Measurements from ENCODE around the gene MCMBP.
"Not testable (repeated sequence)": the region's sequence is repeated elsewhere in the genome, so short reads cannot be mapped to it uniquely, and the experiment has no call there.

MCMBP gene

DNA sequence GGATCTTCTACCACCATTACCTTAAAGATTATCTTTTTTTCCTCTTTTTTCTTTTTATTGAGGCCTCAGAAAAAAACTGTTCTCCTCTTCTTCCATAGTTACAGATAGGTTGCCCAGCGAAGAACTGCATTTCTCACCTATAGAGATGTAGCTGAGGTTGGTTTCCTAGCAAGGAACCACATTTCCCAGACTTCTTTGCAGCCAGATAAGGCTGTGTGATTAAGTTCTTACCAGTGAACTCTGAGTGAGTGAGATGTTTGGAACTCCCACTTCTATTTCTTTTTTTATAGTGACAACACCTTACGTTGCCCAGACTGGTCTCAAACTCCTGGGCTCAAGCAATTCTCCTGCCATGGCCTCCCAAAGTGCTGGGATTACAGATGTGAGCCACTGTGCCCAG is 5.9 kb upstream of the MCMBP start:
- H3K36me3 ChIP-seq (ENCODE audit: control insufficient read depth in 1 of 2, insufficient read depth in 2 of 2, low read length in 2 of 2), result no peaks in the 10 kb centered on the region
- no peaks in the 10 kb centered on the region for H3K9me3 ChIP-seq (ENCODE audit: control insufficient read depth in 1 of 2, low read length in 2 of 2)
- H3K27me3 ChIP-seq (ENCODE audit: control insufficient read depth in 1 of 2, insufficient read depth in 2 of 2, low read length in 2 of 2), result no peaks in the 10 kb centered on the region
- peaks cover 4 to 6% of the 10 kb centered on the region in 2 donors for H3K4me1 ChIP-seq (ENCODE audit: control insufficient read depth in 1 of 2, insufficient read depth in 2 of 2, low read length in 2 of 2)
- H3K27ac ChIP-seq (ENCODE audit: low read depth, low read length), result no peak overlapping the region
- H3K4me3 ChIP-seq (ENCODE audit: low read depth in 1 of 2, low read length in 2 of 2), result no peak overlapping the region
- no peak overlapping the region for H3K9ac ChIP-seq (ENCODE audit: low read depth in 1 of 2, low read length in 2 of 2)

DNA sequence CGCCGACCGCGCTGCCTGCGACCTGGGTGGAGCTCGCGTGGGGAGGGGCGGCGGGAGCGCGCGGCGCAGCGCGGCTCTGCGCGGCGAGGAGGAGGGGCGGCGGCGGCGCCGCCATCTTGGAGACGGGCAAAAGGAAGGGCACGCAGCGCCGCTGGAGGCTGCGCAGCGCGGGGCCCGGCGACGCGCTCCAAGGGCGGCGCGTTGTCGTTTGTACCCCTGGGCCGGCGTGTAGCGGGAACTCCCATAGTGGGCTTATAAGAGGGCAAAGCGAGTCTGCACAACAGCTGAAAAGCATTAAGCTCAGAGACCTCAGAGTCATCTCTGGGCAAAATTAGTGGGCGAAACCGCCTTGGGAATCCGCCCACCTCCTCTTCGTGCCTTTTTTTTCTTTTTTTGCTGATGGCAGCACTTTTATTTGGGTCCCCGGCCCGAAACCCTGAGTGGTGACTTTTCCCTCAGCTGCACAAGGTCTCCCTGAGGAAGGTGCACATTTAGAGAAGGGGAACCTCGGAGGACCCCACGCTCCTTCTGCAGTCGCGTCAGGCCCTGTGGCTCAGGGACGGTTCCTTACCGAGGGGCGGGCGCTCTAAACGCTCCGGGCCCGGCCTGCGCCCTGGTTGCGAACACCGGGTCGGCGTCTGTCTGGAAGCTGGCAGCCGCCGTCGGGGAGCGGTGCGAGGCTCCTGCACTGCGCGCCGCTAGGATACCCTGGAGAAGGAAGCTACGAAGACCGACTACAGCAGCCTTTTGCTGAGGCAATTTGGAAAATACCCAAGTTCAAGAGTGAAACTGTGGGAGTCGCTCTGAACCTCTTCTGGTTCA is 428 bp upstream of the MCMBP start:
- peak overlapping the region; percentile 62 to 76 for H3K9ac ChIP-seq (ENCODE audit: low read depth in 1 of 2, low read length in 2 of 2)
- H3K27ac ChIP-seq (ENCODE audit: low read depth, low read length), result peak overlapping the region; percentile 68
- H3K27me3 ChIP-seq (ENCODE audit: control insufficient read depth in 1 of 2, insufficient read depth in 2 of 2, low read length in 2 of 2), result no peaks in the 10 kb centered on the region
- H3K4me1 ChIP-seq (ENCODE audit: control insufficient read depth in 1 of 2, insufficient read depth in 2 of 2, low read length in 2 of 2), result peaks cover 17 to 21% of the 10 kb centered on the region in 2 donors
- H3K9me3 ChIP-seq (ENCODE audit: control insufficient read depth in 1 of 2, low read length in 2 of 2), result no peaks in the 10 kb centered on the region
- H3K36me3 ChIP-seq (ENCODE audit: control insufficient read depth in 1 of 2, insufficient read depth in 2 of 2, low read length in 2 of 2), result no peaks in the 10 kb centered on the region
- H3K4me3 ChIP-seq (ENCODE audit: low read depth in 1 of 2, low read length in 2 of 2), result peak overlapping the region; percentile 78 to 95

DNA sequence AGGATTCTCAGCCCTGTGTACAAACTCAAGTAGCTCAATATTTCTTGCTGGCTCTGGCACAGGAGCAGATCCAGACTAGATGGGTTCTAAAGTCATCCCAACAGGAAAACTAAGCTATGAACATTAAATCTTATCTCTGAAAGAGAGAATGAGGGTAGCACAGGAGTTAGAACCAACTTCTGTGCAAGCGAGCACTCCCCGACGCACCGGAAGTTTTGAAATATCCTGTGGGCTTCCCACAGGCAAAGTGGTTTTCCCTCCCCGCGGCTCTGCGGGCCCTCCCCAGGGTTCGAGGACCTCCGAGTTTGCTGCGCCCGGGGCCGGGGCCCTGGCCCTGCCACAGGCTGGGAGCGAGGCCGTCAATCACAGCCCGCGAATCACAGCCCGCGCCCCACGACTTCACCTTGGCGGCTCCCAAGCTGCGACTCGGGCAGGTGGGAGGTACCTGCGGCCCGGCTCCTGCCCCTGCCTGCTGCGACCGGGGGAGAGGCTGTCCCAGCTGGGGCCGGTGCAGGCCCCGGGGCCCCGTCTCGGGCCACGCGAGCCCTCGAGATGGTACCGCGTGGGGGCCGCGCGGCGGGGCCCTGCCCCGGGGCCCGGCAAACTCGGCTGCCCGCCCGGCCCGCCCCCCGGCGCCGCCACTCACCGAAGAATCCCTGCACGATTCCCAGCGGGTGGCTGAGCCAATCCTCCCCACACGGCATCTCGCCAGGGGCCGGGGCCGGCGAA is 598 bp downstream of the MCMBP start:
- Histone ChIP-seq H3K9me3 (ENCODE audit: control insufficient read depth in 1 of 2, low read length in 2 of 2) (no peaks in the 10 kb centered on the region), H3K4me3 (ENCODE audit: low read depth in 1 of 2, low read length in 2 of 2) (peak overlapping the region; percentile 78 to 95), H3K27ac (ENCODE audit: low read depth, low read length) (peak overlapping the region; percentile 61), H3K36me3 (ENCODE audit: control insufficient read depth in 1 of 2, insufficient read depth in 2 of 2, low read length in 2 of 2) (no peaks in the 10 kb centered on the region), H3K4me1 (ENCODE audit: control insufficient read depth in 1 of 2, insufficient read depth in 2 of 2, low read length in 2 of 2) (peaks cover 17 to 21% of the 10 kb centered on the region in 2 donors), H3K9ac (ENCODE audit: low read depth in 1 of 2, low read length in 2 of 2) (peak overlapping the region; percentile 70 to 81), H3K27me3 (ENCODE audit: control insufficient read depth in 1 of 2, insufficient read depth in 2 of 2, low read length in 2 of 2) (no peaks in the 10 kb centered on the region)

DNA sequence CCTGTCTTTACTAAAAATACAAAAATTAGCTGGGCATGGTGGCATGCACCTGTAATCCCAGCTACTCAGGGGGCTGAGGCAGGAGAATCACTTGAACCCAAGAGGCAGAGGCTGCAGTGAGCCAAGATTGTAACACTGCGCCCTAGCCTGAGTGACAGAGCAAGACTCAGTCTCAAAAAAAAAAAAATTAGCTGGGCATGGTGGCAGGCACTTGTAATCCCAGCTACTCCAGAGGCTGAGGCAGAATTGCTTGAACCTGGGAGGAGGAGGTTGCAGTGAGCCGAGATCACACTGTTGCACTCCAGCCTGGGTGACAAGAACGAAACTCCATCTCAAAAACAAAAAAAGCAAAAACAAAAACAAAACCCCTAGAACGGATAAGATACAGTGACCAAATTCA is 3.2 kb downstream of the MCMBP start:
- peaks cover 17 to 21% of the 10 kb centered on the region in 2 donors for H3K4me1 ChIP-seq (ENCODE audit: control insufficient read depth in 1 of 2, insufficient read depth in 2 of 2, low read length in 2 of 2)
- H3K9me3 ChIP-seq (ENCODE audit: control insufficient read depth in 1 of 2, low read length in 2 of 2), result not testable (repeated sequence)

DNA sequence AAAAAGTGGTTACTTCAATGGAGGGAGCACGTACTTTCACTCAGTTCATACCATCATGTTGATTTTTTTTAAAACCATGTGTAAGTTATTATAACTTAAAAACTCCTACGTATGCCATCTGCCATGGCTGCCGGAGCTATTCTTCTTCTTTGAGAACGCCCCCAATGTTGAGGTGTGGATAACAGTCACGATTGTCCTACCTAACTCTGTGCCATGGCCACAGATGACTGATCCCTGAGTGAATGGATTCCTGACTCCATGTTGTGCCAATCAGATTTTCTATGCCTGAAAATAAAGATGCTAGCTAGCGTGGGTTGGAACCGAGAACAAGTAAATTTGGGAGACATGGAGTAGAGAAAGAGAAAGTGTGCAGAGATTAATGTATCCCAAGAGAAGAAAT is 5.3 kb downstream of the MCMBP start:
- no peaks in the 10 kb centered on the region for H3K27me3 ChIP-seq (ENCODE audit: control insufficient read depth in 1 of 2, insufficient read depth in 2 of 2, low read length in 2 of 2)
- no peak overlapping the region for H3K27ac ChIP-seq (ENCODE audit: low read depth, low read length)
- H3K4me1 ChIP-seq (ENCODE audit: control insufficient read depth in 1 of 2, insufficient read depth in 2 of 2, low read length in 2 of 2), result peaks cover 12 to 16% of the 10 kb centered on the region in 2 donors
- H3K4me3 ChIP-seq (ENCODE audit: low read depth in 1 of 2, low read length in 2 of 2), result no peak overlapping the region
- no peaks in the 10 kb centered on the region for H3K9me3 ChIP-seq (ENCODE audit: control insufficient read depth in 1 of 2, low read length in 2 of 2)
- no peak overlapping the region for H3K9ac ChIP-seq (ENCODE audit: low read depth in 1 of 2, low read length in 2 of 2)
- no peaks in the 10 kb centered on the region for H3K36me3 ChIP-seq (ENCODE audit: control insufficient read depth in 1 of 2, insufficient read depth in 2 of 2, low read length in 2 of 2)

More for the DNA sequence above, 3.2 kb downstream of the MCMBP start:
- not testable (repeated sequence) for H3K36me3 ChIP-seq (ENCODE audit: control insufficient read depth in 1 of 2, insufficient read depth in 2 of 2, low read length in 2 of 2); H3K9ac ChIP-seq (ENCODE audit: low read depth in 1 of 2, low read length in 2 of 2); H3K27me3 ChIP-seq (ENCODE audit: control insufficient read depth in 1 of 2, insufficient read depth in 2 of 2, low read length in 2 of 2); H3K27ac ChIP-seq (ENCODE audit: low read depth, low read length); H3K4me3 ChIP-seq (ENCODE audit: low read depth in 1 of 2, low read length in 2 of 2)

DNA sequence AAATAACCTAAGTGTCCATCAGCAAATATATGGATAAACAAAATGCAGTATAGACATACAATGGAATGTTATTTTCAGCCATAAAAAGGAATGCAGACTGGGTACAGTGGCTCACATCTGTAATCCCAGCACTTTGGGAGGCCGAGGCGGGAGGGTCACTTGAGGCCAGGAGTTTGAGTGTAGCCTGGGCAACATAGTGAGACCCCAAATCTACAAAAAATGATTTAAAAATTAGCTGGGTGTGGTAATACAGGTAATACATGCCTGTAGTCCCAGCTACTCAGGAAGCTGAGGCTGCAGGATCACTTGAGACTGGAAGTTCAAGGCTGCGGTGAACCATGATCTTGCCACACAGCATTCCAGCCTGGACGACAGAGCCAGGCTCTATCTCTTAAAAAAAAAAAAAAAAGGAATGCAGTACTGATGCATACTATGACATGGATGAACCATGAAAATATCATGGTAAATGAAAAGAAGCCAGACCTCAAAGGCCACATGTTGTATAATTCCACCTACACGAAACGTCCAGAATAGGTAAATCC is 6.9 kb downstream of the MCMBP start:
- no peak overlapping the region for H3K4me3 ChIP-seq (ENCODE audit: low read depth in 1 of 2, low read length in 2 of 2)
- H3K27ac ChIP-seq (ENCODE audit: low read depth, low read length), result no peak overlapping the region
- no peaks in the 10 kb centered on the region for H3K27me3 ChIP-seq (ENCODE audit: control insufficient read depth in 1 of 2, insufficient read depth in 2 of 2, low read length in 2 of 2)
- no peaks in the 10 kb centered on the region for H3K36me3 ChIP-seq (ENCODE audit: control insufficient read depth in 1 of 2, insufficient read depth in 2 of 2, low read length in 2 of 2)
- peaks cover 8 to 14% of the 10 kb centered on the region in 2 donors for H3K4me1 ChIP-seq (ENCODE audit: control insufficient read depth in 1 of 2, insufficient read depth in 2 of 2, low read length in 2 of 2)
- no peak overlapping the region for H3K9ac ChIP-seq (ENCODE audit: low read depth in 1 of 2, low read length in 2 of 2)
- no peaks in the 10 kb centered on the region for H3K9me3 ChIP-seq (ENCODE audit: control insufficient read depth in 1 of 2, low read length in 2 of 2)

DNA sequence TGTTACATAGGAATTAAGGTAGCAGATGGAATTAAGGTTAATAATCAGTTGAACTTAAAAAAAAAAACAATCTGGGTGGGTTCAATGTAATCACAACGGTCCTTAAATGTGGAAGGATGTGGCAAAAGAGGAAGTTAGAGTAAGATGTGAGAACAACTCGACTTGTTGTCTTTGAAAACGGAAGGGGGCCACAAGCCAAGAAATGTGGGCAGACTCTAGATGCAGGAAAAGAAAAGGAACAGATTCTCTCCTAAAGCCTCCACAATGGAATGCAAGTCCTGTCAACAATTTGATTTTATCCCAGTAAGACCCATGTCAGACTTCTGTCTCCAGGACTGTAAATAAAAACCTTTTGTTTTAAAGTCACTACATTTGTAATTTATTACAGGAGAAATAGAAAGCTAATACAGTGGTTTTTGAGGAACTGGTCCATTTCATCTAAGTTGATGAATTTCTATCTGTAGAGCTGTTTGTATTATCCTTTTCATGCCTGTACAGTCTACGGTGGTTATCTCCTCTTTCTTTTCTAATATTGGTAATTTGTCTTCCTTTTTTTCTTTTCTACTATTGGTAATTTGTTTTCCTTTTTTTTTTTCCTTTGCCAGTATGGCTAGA is 8.6 kb downstream of the MCMBP start:
- Histone ChIP-seq H3K36me3 (ENCODE audit: control insufficient read depth in 1 of 2, insufficient read depth in 2 of 2, low read length in 2 of 2) (no peaks in the 10 kb centered on the region), H3K27me3 (ENCODE audit: control insufficient read depth in 1 of 2, insufficient read depth in 2 of 2, low read length in 2 of 2) (no peaks in the 10 kb centered on the region), H3K4me1 (ENCODE audit: control insufficient read depth in 1 of 2, insufficient read depth in 2 of 2, low read length in 2 of 2) (peaks cover 3 to 14% of the 10 kb centered on the region in 2 donors), H3K27ac (ENCODE audit: low read depth, low read length) (no peak overlapping the region), H3K9ac (ENCODE audit: low read depth in 1 of 2, low read length in 2 of 2) (no peak overlapping the region), H3K4me3 (ENCODE audit: low read depth in 1 of 2, low read length in 2 of 2) (no peak overlapping the region), H3K9me3 (ENCODE audit: control insufficient read depth in 1 of 2, low read length in 2 of 2) (no peaks in the 10 kb centered on the region)

DNA sequence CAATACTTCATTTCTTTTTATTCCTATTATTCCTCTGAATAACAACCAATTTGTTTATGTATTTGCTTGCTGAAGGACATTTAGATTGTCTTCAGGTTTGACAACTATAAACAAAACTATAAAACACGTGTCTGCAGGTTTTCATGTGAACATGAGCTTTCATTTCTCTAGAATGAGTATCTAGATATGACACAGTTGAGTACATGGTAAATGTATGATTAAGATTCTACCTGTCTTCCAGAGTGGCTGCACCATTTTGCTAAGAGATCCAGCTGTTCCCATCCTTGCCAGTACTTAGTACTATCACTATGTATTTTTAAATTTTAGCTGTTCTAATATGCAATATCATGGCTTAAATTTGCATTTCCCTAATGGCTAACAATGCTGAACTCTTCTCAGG is 10.1 kb downstream of the MCMBP start:
- Histone ChIP-seq H3K9me3 (ENCODE audit: control insufficient read depth in 1 of 2, low read length in 2 of 2) (no peaks in the 10 kb centered on the region), H3K4me3 (ENCODE audit: low read depth in 1 of 2, low read length in 2 of 2) (no peak overlapping the region), H3K4me1 (ENCODE audit: control insufficient read depth in 1 of 2, insufficient read depth in 2 of 2, low read length in 2 of 2) (peaks cover 3 to 10% of the 10 kb centered on the region in 2 donors), H3K27ac (ENCODE audit: low read depth, low read length) (no peak overlapping the region), H3K27me3 (ENCODE audit: control insufficient read depth in 1 of 2, insufficient read depth in 2 of 2, low read length in 2 of 2) (no peaks in the 10 kb centered on the region), H3K9ac (ENCODE audit: low read depth in 1 of 2, low read length in 2 of 2) (no peak overlapping the region), H3K36me3 (ENCODE audit: control insufficient read depth in 1 of 2, insufficient read depth in 2 of 2, low read length in 2 of 2) (peaks cover 0 to 6% of the 10 kb centered on the region in 2 donors)

DNA sequence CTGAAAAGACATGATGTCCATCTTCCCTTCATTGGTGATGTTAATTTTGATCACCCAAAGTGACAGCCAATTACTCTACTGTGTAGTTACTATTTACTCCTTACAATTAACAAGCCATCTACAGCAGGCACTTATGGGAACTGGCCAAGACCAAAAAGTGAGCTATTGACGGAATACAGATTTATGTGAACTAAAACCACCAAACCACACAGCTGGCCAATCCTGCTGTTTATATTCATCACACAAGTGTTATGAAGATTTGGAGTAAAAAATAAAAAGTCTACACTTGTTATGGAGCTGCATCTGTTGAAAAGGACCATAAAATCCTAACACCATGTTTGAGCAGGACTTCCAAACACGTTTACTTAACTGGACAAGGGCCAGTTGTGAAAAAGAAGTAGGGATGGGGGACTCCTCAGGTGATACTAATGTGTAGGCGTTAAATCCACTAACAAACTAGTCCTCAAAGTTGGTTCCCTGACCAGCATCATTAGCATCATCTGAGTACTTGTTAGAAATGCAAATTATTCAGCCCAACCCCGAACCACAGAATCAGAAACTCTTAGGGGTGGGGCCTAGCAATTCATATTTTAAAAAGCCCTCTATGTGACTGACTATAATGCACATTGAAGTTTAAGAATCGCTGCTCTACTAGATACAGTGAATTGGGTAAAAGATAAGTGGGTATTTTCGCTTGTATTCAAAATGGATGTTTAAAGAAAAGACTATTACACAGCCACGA is 11.6 kb downstream of the MCMBP start:
- Histone ChIP-seq H3K4me1 (ENCODE audit: control insufficient read depth in 1 of 2, insufficient read depth in 2 of 2, low read length in 2 of 2) (peaks cover 3 to 10% of the 10 kb centered on the region in 2 donors), H3K4me3 (ENCODE audit: low read depth in 1 of 2, low read length in 2 of 2) (no peak overlapping the region), H3K27ac (ENCODE audit: low read depth, low read length) (no peak overlapping the region), H3K36me3 (ENCODE audit: control insufficient read depth in 1 of 2, insufficient read depth in 2 of 2, low read length in 2 of 2) (peaks cover 0 to 15% of the 10 kb centered on the region in 2 donors), H3K9ac (ENCODE audit: low read depth in 1 of 2, low read length in 2 of 2) (no peak overlapping the region), H3K9me3 (ENCODE audit: control insufficient read depth in 1 of 2, low read length in 2 of 2) (no peaks in the 10 kb centered on the region), H3K27me3 (ENCODE audit: control insufficient read depth in 1 of 2, insufficient read depth in 2 of 2, low read length in 2 of 2) (no peaks in the 10 kb centered on the region)
